ENCODE measurements around the gene LYRM4.

LYRM4 gene

DNA sequence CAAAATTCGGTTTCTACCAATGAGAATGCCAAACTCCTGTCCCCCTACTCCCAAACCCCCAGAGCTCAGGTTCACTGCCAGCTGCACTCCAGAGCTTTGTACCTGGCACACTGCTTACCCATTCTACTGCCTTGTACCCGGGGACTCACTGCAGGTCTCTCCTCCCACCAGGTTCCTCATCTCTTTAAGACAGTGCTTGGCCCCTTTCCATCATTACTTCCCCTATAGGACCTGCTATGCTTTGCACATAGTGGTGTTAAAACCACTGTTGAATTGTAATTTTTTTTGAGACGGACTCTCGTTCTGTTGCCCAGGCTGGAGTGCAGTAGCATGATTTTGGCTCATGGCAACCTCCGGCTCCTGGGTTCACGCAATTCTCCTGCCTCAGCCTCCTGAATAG is 25.9 kb downstream of the LYRM4 start:
- TF ChIP-seq, protein P1, sequence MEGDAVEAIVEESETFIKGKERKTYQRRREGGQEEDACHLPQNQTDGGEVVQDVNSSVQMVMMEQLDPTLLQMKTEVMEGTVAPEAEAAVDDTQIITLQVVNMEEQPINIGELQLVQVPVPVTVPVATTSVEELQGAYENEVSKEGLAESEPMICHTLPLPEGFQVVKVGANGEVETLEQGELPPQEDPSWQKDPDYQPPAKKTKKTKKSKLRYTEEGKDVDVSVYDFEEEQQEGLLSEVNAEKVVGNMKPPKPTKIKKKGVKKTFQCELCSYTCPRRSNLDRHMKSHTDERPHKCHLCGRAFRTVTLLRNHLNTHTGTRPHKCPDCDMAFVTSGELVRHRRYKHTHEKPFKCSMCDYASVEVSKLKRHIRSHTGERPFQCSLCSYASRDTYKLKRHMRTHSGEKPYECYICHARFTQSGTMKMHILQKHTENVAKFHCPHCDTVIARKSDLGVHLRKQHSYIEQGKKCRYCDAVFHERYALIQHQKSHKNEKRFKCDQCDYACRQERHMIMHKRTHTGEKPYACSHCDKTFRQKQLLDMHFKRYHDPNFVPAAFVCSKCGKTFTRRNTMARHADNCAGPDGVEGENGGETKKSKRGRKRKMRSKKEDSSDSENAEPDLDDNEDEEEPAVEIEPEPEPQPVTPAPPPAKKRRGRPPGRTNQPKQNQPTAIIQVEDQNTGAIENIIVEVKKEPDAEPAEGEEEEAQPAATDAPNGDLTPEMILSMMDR (conservative IDR thresholded peaks at IDR 0.05; ENCODE audit: low read length) = no peak
- no peak for DNase-seq (ENCODE audit: low read depth)
- H3K4me3 ChIP-seq (ENCODE audit: low read length) = no peak overlapping the region

DNA sequence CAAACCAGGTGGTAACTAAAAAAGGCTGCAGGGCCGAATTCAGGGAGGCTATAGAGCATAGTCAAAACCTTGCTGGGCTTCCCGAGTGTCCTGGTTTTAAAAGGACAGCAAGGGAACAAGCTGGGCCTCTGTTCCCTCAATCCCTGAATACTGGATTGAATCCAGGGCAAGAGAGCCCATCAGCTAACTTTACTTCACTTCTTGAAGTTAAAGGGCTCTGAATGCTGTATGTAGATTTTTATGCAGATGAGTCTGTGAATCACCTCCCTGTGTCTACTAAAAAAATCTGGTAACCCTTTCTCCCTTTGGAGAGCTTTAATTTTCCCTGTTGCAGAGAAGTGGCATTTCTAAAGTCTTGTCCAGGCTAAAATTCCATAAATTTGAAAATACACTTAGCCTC is 29.5 kb downstream of the LYRM4 start:
- TF ChIP-seq, protein P1 (conservative IDR thresholded peaks at IDR 0.05; ENCODE audit: low read length) = no peak
- no peak for DNase-seq (ENCODE audit: low read depth)
- no peak overlapping the region for H3K4me3 ChIP-seq (ENCODE audit: low read length)

DNA sequence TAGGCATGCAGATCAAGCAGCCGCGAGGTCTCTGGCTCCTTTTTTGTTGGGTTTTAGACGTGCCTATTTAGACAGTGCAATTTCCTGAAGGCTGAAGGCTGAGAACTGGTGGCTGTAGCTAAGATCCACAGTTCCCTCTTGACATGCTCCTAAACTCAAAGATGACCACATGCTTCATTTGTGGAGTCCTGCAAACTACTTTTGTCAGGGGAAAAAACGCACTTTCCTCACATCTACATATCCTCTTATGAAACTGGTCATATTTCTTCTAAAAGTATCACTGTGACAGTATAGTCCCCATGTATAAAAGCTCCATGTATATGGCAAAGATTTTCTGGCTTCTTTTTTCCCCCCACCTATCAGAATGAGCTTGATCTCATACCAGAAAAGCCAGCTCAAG is 30.7 kb downstream of the LYRM4 start:
- TF ChIP-seq, protein P1 (conservative IDR thresholded peaks at IDR 0.05; ENCODE audit: low read length) = no peak
- no peak overlapping the region for H3K4me3 ChIP-seq (ENCODE audit: low read length)
- no peak for DNase-seq (ENCODE audit: low read depth)

DNA sequence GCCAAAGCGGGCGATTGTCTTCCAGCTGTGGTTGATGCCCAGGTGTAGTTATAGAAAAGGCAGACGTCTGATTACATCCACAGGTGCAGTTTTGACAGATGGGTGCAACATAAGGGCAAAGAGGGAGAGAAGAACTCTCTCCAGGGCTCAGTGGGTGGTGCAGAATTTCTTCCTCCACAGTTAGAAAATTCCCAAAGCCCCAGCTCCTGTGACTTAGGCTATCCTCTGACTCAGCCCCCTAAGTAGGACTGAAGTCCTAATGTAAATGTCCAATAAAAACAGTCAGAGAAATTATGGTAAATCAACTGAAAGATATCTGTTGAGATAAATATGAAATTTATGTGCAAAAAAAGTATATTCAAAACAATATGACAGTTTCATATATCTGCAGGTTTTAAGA is 31.4 kb downstream of the LYRM4 start:
- TF ChIP-seq, protein P1 (conservative IDR thresholded peaks at IDR 0.05; ENCODE audit: low read length) = no peak
- DNase-seq (ENCODE audit: low read depth) = no peak

DNA sequence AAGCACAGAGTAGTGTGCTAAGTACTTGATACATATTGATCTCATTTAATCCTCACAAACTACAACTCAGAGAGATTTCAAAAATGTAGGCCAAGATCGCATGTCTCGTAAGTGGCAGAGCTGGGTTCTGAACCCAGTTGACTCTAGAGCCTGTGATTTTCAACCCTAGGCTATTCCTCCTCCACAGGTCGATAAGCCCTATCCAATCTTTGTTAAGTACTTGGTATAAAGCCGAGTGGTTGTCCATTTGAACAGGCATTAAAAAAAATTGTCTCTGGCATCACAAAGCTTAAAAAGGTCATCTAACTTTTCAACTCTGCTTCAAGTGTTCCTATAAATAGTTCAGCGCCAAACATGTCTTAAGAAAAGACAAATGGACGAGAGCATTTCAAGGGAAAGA is 37.4 kb downstream of the LYRM4 start:
- H3K4me3 ChIP-seq (ENCODE audit: low read length) = no peak overlapping the region
- TF ChIP-seq, protein P1 (conservative IDR thresholded peaks at IDR 0.05; ENCODE audit: low read length) = no peak
- DNase-seq (ENCODE audit: low read depth) = no peak

More for the DNA sequence above, 31.4 kb downstream of the LYRM4 start:
- no peak overlapping the region for H3K4me3 ChIP-seq (ENCODE audit: low read length)

DNA sequence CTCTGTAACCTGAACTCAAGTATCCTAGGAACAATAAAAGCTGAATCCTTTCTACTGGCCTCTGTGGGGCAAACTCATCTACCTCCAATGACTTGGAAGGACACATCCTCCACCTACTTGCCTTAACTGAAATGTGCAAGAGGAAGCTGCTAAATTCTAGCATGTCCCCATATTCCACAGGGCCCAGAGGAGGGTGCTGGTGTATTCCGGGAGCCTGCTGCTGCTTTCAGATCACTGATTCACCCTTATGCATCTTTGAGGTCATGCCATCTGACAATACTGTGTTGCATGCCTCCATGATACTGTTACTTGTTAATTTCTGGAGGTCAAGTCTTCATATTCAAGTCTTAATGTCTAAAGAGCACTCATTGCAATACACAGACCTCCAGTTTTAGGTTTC is 40.3 kb downstream of the LYRM4 start:
- no peak for DNase-seq (ENCODE audit: low read depth)
- TF ChIP-seq, protein P1 (conservative IDR thresholded peaks at IDR 0.05; ENCODE audit: low read length) = no peak
- no peak overlapping the region for H3K4me3 ChIP-seq (ENCODE audit: low read length)

DNA sequence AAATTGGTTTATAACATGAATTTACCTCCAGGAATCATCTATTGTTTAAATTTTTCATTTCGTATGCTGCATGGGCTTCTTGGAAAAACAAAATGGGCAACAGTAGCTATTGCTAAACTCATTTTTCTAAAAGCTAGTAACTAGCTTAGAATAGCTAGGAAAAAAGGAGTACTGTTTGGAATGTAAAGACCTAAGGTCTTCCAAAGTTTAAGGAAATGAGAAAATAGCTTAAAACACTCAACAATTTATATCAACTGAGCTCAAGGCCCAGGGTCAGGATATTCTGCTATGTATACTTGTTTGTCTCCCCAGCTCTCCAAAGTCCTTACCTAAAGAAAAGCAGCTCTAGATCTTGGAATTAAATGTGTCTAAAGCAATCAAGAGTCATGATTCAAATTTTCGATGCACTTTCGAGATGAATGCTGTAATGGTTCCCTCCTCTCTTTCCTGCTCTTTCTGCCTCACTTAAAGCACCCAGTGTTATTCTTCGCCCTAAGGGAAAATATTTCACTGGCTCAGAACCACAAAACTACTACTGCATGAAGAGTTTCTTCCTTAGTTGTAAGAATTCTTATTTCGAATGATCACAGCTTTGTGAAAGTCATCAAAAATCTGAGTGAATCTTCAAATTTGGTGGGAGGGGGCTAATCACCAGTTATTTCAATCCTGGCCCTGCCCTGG is 41.6 kb downstream of the LYRM4 start:
- H3K4me3 ChIP-seq (ENCODE audit: low read length) = no peak overlapping the region
- no peak for DNase-seq (ENCODE audit: low read depth)
- TF ChIP-seq, protein P1 (conservative IDR thresholded peaks at IDR 0.05; ENCODE audit: low read length) = no peak

Measured in AG10803 (cell line).